Urinary bladder (tissue), 2 donors: ENCODE data around the gene TLR9. TPM values are rescaled to one million over a fixed set of nuclear protein-coding genes. Genes with fewer than 3 reads are reported as not detected.

Source experiments
- polyA plus RNA-seq: library from polyadenylated mRNA; stranded (reverse); fragments of 200-250 nt; gene quantifications from one replicate; pipeline ENCODE4 v1.2.3, GENCODE V29; 2013
- small RNA-seq: library from RNA; depleted of rRNA; stranded (forward); fragments of <200 nt; gene quantifications from one replicate; pipeline ENCODE3, GENCODE V24; 2014
- total RNA-seq: library from RNA; depleted of rRNA; stranded (reverse); fragments of >200 nt; gene quantifications from one replicate; pipeline ENCODE4 v1.2.3, GENCODE V29; 2014
- donor health status: healthy.

The TLR9 gene
- total and polyA plus RNA-seq, 2 donors: 0.11 to 0.33 TPM

Small RNAs within 50 kb of the gene (small RNA-seq; reads per million reads assigned to genes)
- gene MIRLET7G: 3,449 reads per million, percentile 99 among the genes with 10 or more reads in this experiment

Other genes starting within 250 kb of the TLR9 start
- gene ACY1, start 242.1 kb downstream of the TLR9 start, total RNA-seq: 10.6 TPM
- 20.0 TPM for gene ACY1, start 242.1 kb downstream of the TLR9 start, polyA plus RNA-seq
- 623 TPM for gene RPL29, start 229.8 kb downstream of the TLR9 start, total RNA-seq
- gene RPL29, start 229.8 kb downstream of the TLR9 start, polyA plus RNA-seq: 1,824 TPM
- gene DUSP7, start 169.1 kb downstream of the TLR9 start, total RNA-seq: 8.2 TPM
- gene DUSP7, start 169.1 kb downstream of the TLR9 start, polyA plus RNA-seq: 14.3 TPM
- 4.2 TPM for gene POC1A, start 71.2 kb downstream of the TLR9 start, total RNA-seq
- gene POC1A, start 71.2 kb downstream of the TLR9 start, polyA plus RNA-seq: 2.5 TPM
- 24.1 TPM for gene ALAS1, start 27.5 kb downstream of the TLR9 start, total RNA-seq
- 56.7 TPM for gene ALAS1, start 27.5 kb downstream of the TLR9 start, polyA plus RNA-seq
- gene TWF2, start 13.5 kb upstream of the TLR9 start, total RNA-seq: 36.7 TPM
- 75.3 TPM for gene TWF2, start 13.5 kb upstream of the TLR9 start, polyA plus RNA-seq
- 12.3 TPM for gene PPM1M, start 20.1 kb upstream of the TLR9 start, total RNA-seq
- gene PPM1M, start 20.1 kb upstream of the TLR9 start, polyA plus RNA-seq: 27.1 TPM
- gene WDR82, start 53.0 kb upstream of the TLR9 start, total RNA-seq: 70.2 TPM
- 73.7 TPM for gene WDR82, start 53.0 kb upstream of the TLR9 start, polyA plus RNA-seq
- gene GLYCTK, start 62.2 kb upstream of the TLR9 start, total RNA-seq: 4.2 TPM
- gene GLYCTK, start 62.2 kb upstream of the TLR9 start, polyA plus RNA-seq: 7.7 TPM
- gene DNAH1, start 90.7 kb upstream of the TLR9 start, total RNA-seq: 3.5 TPM
- 2.2 TPM for gene DNAH1, start 90.7 kb upstream of the TLR9 start, polyA plus RNA-seq
- gene BAP1, start 184.4 kb upstream of the TLR9 start, total RNA-seq: 32.4 TPM
- gene BAP1, start 184.4 kb upstream of the TLR9 start, polyA plus RNA-seq: 62.7 TPM
- 5.3 TPM for gene PHF7, start 185.0 kb upstream of the TLR9 start, total RNA-seq
- 6.8 TPM for gene PHF7, start 185.0 kb upstream of the TLR9 start, polyA plus RNA-seq
- gene SEMA3G, start 219.5 kb upstream of the TLR9 start, total RNA-seq: 7.6 TPM
- 28.5 TPM for gene SEMA3G, start 219.5 kb upstream of the TLR9 start, polyA plus RNA-seq
- 68.4 TPM for gene TNNC1, start 228.4 kb upstream of the TLR9 start, total RNA-seq
- gene TNNC1, start 228.4 kb upstream of the TLR9 start, polyA plus RNA-seq: 3.1 TPM
- 83.6 TPM for gene NISCH, start 230.0 kb upstream of the TLR9 start, total RNA-seq
- gene NISCH, start 230.0 kb upstream of the TLR9 start, polyA plus RNA-seq: 85.3 TPM